NCI-H2081 treated with DMSO at 0.1 percent for 48 hours (cell line): ENCODE data around the gene P2RY13.

Experiments used
- DNase-seq: peaks from one replicate; lab custom pipeline; 2025; lab: John Stamatoyannopoulos, UW

The P2RY13 gene

DNA sequence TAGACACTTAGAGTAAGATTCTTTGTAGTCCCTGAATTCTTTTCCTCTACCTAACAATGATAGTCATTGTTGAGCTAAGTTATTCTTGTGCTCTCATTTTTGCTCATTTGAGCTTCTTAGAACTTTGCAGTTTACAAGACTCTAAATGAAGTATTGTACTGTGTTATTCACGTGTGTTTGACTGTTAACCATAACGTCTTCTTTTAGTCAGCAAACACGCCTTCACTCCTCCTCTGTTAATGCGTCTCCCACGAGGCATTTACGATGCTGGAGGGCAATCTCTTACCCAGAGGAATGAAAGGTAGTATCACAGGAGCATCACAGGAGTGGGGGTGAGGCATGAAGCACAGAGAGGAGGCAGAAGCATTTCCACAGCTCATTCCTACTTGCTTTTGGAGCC, 36.2 kb downstream of the P2RY13 start:
- DNase-seq: no peak

- DNase-seq: no peak
These were observed 38.7 kb downstream of the P2RY13 start for GRCh38 chr3:151290673-151291072.

GRCh38 chr3:151289445-151289844, 39.9 kb downstream of the P2RY13 start:
- no peak for DNase-seq

DNA sequence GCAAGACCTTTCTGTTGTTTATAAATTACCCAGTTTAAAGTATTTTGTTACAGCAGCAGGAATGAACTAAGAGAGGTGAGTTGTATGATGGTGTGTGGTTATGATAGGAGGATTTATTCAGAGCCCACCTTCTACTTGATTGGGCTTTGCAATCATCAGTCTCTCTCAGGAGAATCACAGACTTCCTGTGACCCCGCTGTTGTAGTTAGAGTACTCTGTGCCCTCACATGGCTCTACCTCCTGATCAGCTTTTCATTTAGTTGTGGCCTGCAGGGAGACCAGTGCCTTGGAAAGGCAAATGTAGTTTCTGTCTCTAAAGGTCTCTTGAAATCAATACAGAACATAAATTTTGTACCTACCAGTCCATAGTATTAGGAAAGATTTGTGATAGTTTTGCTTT, 43.4 kb downstream of the P2RY13 start:
- DNase-seq: no peak

- DNase-seq: no peak
These were observed 45.4 kb downstream of the P2RY13 start for GRCh38 chr3:151283907-151284461.

GRCh38 chr3:151283387-151283786, 46.0 kb downstream of the P2RY13 start:
- no peak for DNase-seq

GRCh38 chr3:151282921-151283320, 46.4 kb downstream of the P2RY13 start:
- peak; percentile 73 for DNase-seq

GRCh38 chr3:151281671-151282324, 47.6 kb downstream of the P2RY13 start:
- no peak for DNase-seq

DNA sequence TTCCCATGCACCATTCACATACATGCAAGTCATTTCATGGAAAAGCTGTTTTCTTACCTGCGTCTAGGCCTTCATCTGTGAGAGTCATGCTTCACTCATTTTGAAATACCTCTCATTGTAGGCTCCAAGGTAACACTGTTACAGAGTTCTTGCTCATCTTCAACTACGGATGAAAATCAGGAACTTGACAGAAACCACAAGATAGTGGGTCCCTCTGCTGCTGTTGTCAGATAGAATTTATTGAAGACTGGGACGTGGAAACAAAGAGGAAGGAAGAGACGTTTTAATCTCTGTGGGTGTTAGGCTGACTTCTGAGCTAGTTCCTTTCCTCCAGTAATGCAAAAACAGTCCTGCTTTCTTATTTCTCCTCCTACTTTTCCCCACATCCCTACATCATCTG, 51.1 kb downstream of the P2RY13 start, which contains the start of gene P2RY14:
TSS of gene P2RY14 (minus strand) at position 313 of the 400 bp plus-strand sequence. CDS start 64,226 bp downstream, outside the sequence.
- DNase-seq: no peak

DNA sequence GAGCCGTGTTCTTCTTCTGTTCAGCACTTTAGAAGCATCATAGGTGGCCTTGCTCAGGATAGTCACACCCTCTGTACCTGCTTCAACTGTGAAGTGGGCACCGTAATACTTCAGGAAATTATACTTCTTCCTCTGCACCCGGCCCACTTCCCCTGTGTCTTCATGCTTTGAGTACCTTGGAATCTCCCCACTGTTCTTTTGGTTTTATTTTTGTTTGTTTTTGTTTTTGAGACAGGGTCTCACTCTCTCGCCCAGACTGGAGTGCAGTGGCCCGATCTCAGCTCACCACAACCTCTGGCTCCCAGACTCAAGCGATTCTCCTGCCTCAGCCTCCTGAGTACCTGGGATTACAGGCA, 52.7 kb downstream of the P2RY13 start:
- no peak for DNase-seq
